Measurements from ENCODE around the gene AIFM3. TPM values are rescaled to one million over a fixed set of nuclear protein-coding genes. Genes with fewer than 3 reads are reported as not detected.
"Not testable (repeated sequence)": the region's sequence is repeated elsewhere in the genome, so short reads cannot be mapped to it uniquely, and the experiment has no call there.

The AIFM3 gene
- total RNA-seq, 2 donors from 2014 or later = 1.5 to 2.4 TPM

DNA sequence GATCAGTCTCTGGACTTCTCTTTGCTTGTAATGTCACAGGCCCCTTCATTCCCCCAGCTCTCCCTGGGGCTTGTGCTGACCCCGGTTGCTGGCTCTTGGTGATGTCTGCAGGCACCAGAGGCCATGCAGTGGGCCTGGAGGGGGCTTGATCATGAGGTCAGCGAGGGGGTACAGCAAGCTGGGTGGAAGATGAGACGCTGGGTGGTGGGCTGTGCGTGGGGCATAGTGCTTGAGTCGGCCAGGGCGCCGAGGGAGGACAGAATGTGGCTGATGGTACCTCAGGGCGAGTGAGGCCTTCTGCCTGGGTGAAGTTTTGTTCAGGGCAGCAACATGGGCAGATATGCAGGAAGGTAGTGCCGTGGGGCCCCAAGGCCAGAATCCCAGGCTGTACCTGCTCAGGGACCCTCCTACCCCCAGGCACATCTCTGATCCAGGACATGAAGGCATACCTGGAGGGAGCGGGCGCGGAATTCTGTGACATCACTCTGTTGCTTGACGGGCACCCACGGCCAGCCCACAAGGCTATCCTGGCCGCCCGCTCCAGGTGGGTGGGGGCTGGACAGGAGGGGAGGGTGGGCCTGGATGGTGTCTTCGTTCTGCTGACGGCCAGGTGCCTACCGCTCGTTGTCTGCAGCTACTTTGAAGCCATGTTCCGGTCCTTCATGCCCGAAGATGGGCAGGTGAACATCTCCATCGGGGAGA lies 28.4 kb downstream of the AIFM3 start:
- no peak for ATAC-seq
- intact Hi-C loops (cut with DNase I) = no loop called here
- DNase-seq = no peak

DNA sequence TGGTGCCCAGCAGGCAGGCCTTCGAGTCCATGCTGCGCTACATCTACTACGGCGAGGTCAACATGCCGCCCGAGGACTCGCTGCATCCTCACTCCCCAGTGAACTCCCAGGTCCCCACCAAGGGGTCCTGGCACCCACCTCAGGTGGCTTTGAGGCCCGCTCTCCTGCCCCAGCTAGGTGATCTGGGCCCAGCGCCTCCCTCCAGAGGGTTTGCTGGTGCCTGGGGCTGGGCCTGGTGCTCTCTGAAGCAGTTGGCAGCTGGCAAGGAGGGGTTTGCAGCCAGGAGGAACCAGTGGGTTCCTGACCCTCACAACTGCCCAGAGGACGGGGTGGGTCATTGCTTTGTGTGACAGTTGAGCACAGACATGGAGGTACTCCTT lies 29.0 kb downstream of the AIFM3 start:
- intact Hi-C loops (cut with DNase I) = no loop called here
- ATAC-seq (no peak), DNase-seq (no peak)

DNA sequence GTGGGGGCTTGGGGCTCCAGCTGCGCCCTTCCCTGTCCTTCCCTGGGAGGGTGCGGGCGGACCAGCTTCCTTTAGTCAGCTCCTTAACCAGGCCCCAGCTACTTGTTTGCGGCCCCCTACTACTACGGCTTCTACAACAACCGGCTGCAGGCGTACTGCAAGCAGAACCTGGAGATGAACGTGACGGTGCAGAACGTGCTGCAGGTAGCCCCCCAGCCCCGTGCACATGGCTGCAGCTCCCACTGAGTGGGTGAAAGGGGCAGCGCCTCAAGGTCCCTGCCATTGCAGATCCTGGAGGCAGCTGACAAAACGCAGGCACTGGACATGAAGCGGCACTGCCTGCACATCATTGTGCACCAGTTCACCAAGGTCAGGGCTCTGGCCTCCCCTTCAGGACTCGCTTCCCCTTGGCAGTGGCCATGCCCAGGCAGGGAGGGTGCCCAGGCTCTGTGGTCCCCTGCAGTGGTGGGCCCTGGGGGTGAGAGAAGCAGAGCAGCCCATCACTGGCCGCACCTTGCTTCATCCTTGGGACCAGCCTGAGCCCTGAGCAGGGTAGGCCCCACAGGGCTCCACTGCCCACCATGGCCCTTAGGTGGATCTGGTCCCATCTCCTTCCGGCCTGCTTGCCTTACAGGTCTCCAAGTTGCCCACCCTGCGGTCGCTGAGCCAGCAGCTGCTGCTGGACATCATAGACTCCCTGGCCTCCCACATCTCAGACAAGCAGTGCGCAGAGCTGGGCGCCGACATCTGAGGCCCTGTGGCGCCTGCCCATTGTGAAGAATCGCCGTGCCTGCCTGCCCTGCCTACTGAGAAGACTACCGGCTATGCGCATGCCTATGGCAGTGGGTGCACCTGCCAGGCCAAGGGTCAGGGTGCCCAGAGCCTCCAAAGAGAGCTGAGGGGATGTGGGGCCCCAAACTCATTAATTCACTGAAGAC lies 29.8 kb downstream of the AIFM3 start:
- intact Hi-C loops (cut with DNase I) = no loop called here
- DNase-seq = no peak
- ATAC-seq = no peak

DNA sequence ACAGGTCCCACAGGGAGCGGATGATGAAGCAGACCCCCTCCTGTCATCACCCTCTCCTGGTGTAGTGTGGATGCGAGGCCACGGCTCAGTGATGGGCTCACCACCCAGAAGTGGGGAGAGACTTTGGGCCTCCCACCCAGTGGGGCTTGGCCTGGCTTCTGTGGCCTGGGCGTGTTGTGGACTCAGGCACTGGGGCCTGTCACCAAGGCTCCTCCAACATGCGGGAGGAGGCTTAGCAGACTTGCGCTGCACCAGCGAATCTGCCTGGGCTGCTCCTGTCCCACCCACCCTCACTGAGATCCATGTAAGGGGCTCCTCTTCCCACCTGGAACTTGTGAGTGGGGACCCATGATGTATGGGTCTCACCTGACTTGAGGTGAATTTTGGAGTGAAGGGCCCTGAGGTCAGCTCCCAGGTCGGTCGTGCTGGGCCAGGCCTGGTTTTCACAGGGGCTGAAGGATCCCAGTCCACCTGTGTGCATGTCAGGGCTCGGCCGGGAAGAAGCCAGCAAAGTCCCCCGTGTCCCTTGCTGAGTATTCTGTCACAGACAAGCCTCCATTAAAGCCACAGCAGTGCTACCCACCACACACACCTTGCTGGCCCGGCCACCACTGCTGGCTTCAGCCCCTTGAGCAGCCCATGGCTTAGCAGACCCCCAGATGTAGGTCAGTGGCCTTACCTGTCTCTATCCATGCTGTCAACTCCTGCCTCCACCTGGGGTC lies 30.6 kb downstream of the AIFM3 start:
- intact Hi-C loops (cut with DNase I) = no loop called here
- no peak for DNase-seq
- no peak for ATAC-seq

DNA sequence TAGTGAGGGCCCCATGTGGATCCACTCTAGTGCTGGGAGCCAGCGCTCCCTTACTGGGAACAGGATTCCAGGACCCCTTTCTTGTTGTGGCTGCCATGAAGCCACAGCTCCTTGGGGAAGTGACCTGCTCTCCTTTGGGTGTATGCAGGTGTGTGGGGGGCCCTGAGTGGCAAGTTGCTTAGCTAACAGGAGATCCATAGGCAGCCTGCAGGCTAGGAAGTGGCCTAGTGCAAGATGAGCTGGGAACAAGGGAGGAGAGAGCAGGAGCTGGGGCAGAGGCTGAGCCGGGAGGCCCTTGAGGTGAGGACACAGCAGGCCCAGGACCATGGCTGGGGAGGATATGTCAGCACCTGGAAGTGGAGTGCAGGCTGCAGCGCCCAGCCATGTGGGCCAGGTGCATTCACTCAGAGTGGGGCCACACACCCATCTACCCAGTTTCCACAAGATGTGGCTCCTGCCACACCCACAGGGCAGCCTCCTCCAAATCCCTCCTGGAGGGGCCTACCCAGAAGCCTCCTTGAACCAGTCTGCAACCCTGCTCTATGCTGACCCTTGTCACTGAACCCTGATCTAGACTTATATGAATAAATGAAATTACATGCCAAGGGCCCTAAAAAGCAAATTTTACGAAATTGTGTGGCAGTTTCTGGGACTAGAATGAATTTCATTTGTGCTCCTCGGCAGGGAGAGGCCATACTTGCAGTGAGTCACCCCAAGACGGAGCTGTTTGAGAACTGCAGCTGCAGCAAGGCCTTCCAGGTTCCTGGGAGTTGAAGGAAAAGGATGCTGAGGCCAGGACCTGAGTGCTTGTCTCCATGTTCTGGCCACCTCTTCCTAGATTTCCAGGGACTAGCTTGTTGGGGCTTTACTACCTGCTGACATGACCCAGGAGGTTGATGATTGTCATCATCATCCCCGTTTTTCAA lies 31.6 kb downstream of the AIFM3 start:
- no peak for ATAC-seq
- DNase-seq = no peak
- intact Hi-C loops (cut with DNase I) = no loop called here

DNA sequence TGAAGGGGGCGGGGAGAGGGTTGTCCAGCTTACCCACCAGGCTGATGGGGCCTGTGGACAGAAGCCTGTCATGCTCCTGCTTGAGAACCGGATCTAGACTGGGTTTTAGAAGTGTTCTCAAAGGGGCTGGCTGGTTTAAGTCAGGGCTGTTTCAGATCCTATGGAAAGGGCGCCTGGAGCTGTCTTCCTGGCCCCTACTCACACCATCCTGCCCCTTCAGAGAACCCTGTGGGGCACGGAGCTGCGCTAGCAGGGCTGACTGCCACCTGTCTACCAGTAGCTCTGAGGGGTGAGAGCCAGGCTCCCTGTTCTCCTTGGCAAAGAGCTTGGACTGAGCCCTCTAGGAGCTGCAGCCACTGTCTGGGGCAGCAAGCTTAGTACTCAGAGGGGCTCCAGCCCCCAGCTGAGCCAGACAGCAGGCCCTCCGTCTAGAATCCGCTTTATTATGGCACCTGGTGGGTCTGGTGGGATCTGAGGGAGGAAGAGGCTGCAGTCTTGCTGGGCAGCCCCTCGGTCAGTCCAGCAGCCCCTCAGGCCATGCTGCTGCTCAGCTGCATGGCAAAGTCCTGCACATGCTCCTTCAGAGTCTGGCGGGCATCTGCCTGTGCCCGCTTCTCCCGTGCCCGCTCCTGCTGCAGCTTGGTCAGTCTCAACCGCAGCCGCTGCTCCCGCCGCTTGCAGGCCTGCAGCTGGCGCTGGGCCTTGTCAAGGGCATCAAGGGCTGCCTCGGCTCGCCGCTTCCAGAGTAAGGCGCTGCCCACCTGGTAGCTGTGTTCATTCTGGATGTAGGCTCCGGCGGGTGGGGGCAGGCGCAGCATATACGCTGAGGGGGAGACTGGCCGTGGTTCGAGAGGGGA lies 32.5 kb downstream of the AIFM3 start:
- DNase-seq = no peak
- intact Hi-C loops (cut with DNase I) = no loop called here
- no peak for ATAC-seq

DNA sequence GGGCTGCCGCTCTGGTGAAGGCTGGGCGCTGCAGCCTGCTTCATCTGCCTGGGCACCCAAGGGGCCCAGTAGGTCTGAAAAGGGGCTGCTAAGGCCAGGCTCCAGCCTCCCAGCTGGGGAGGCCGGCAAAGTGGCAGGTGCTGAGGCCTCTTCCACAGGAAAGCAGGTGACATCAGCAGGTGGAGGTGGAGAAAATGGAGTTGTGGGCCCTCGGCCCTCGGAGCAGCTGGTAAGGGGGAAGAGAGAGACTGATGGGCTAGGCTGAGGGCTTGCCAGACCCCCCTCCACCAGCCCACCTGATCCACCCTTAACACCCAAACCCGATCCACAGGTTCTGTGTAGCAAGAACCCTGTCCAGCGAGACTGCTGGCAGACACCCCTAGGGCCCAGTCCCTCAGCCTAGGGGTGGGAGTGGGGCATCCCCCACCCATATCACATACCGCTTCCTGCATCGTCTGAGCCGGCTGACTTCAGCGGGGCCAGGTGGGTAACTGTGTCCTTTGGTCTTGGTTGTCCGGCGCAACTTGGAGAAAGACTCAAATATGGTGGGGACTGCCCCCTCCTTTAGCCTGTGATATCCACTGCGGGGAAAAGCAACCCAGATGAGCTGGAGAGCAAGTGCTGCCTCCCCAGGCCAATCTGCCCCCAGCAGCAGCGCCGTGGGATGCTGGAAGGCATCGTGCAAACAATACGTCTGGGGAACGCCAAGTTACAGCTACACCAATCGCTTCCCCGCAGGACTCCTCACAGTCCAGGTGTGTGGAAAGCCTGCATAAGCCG lies 33.3 kb downstream of the AIFM3 start:
- intact Hi-C loops (cut with DNase I) = no loop called here
- no peak for DNase-seq
- no peak for ATAC-seq

DNA sequence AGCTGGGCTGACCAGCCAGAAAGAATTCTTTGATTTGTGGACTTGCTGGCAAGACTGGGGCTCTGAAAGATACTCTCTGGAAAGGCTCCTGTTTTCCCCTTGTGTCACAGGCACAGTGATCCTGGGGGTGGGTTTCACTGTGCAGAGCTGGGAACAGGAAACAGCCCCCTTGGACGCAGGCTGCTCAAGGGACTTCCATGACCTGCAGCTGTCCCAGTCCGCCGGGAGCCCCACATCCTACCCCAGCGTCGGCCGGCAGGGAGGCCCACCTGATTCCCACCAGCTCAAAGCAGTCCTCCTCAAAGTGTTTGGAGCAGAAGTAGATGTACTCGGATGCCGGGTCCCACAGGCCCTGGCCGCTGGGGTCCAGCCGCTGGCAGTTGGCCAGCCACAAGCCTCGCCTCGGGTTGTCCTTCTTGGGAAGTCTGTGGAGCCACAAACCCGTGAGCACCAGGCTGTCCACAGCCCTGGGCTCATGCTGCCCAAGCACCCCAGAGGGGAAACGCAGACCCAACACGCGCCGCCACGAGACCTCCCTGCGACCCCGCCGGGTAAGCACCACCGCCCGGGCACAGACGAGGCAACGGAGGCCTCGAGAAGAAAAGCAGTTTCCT lies 34.0 kb downstream of the AIFM3 start:
- ATAC-seq = peak in 1 of 2 donors; percentile 7
- no peak for DNase-seq
- intact Hi-C loops (cut with DNase I) = no loop called here

DNA sequence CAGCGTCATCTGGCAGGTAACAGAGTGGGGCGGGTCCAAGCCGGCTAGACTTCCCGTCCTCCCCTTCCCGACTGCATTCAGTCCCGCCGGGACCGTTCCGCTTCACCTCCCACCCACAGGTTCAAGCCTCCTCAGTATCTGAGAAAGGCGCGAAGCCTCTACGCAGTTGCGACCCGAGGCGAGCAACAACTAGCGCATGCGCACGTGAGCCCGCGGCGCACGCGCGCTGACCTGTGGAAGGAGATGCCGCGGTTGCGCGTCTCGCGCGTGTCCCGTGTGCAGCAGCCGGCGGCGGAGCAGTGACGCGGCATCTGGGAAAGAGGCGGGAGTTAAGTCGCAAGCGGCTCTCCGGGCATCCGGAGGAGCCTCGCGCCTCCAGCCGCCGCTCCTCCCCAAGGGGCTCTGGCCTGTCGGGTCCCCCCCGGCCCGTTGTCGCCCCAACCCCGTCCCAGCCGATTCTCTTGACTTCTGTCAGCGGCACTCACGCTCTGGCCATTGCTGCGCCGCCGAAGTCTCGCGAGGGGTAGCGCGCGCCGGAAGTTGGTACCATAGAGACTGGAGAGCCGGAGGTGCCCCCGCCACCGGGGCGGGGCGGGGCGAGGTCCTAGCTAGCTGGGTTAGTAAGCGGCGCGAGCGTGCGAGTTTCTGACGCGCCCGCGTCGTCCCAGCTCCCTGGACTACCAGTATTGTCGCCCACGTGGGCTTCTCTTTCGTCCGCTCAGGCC lies 34.7 kb downstream of the AIFM3 start, which contains the start of gene THAP7:
Gene THAP7, minus strand, starts transcription at position 518 of the 725 bp plus-strand sequence. Its CDS starts 207 bp downstream, at position 311.
- peak; percentile 98 for DNase-seq
- peak; percentile 96 to 97 for ATAC-seq
- intact Hi-C loops (cut with DNase I) = no loop called here

DNA sequence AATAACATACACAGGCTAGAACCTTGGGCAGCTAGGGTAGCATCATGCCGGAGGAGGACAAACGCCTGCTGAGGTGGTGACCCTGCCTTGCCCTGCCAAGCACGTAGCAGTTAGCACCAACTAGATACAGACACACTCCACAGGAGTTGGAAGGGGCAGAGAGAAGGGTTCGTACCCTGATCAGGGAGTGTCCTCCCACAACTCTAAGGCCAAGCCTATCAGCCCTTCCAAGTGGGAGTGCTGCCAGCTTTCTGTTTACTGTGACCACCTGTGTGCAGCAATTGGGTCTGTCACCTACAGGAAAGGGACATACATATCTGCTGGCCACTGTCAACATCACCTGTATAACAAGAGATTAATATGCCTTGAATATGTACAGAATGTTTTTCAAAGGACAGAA lies 36.7 kb downstream of the AIFM3 start:
- DNase-seq = no peak
- intact Hi-C loops (cut with DNase I) = no loop called here
- ATAC-seq = no peak

DNA sequence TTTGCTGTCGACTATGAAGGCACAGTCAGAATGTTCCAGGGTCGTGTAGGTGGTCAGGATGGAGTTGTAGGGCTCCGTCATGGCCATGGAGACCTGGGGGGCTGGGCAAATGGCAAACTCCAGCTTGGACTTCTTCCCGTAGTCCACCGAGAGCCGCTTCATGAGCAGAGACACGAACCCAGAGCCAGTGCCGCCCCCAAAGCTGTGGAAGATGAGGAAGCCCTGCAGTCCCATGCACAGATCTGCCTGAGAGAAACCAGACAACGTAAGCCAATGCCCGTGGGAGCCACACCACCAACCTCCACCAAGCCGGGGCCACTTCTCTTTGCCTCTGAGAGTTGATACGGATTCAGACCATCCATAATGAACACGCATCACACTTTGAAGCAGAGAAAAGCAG lies 42.2 kb downstream of the AIFM3 start:
- DNase-seq; intact Hi-C loops (cut with DNase I); ATAC-seq: not testable (repeated sequence)

DNA sequence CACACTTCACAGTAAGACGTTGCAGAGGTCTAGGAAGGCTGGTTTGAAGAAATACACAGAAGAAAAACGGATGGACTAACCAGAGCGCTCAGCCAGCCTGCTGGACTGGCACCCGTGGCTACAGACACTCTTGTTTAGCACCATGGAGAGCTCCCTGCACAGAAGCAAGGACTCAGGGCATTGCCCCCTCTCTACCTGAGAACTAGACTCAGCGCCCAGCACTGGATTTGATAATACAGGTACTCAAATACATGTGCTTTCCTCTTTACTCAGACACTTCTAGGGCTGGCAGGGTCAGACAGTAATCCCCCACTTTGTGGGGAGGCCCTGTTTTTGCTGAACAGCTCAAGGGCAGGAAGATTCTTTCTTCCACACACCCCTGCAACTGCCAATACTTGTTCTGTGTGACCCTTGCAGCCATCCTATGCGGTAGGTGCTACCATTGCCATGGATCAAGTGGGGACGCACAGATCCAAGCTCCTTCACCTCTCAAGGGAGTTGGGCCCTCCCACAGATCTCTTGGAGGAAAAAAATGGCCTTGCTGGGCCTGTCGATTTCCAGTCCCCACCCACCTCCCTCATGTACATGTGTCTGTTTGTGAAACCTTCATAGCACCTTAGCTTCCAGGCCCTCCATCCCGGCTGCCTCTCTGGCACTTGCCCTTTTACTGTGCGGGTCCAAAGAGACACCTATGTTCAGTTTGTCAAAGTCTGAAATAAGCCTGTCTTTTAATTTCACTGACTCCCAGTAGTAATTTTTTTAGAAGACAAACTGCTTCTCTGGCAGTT lies 42.8 kb downstream of the AIFM3 start:
- ATAC-seq (no peak), DNase-seq (no peak)

DNA sequence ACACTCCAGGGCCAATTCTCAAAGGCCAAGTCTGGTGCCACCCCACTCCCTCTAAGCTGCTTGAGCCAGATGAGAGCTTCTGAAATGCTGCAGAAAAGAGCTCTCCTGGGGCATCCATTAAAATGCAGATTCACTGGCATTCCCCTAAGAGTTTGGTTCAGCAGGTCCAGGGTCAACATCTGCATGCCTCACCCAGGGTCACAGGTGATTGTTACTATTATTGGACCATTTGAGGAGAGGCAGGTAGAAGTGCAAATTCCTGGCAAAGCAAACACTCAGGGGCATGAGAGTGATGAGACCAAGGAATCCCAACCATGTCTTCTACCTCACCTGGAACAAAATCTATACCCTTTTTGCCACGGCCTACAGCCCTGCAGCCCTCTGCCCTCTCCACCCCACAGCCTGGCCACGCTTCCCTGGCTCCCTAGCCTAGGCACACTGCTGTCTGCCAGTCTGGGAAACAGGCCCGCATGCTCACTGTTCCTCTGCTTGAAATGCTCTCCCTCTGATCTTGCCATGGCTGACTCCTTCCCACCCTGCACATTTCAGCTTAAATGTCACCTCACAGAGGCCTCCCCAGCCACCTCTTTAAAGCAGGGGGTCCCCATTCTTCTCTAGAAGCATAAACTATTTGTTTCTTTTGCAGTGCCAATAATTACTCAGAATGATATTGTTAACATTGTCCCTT lies 43.5 kb downstream of the AIFM3 start:
- intact Hi-C loops (cut with DNase I) = no loop called here
- no peak for ATAC-seq
- no peak for DNase-seq

More for the DNA sequence above, 42.8 kb downstream of the AIFM3 start:
- intact Hi-C loops (cut with DNase I) = no loop called here

All from left cardiac atrium (tissue), 4 donors.